H1 (cell line): ENCODE results near the gene CROCC2. TPM values are rescaled to one million over a fixed set of nuclear protein-coding genes. Genes with fewer than 3 reads are reported as not detected.

Experiments used
- BRCA1 ChIP-seq: IDR thresholded peaks from 2 replicates; pipeline ENCODE4 v1.6.1; 2012; ENCODE audit warnings: low read depth, low read length, improper control_type of control experiment
- CHD1 ChIP-seq: IDR thresholded peaks from 2 replicates; pipeline ENCODE4 v1.6.1; 2012; ENCODE audit warnings: low read depth, low read length, improper control_type of control experiment
- GTF2F1 ChIP-seq: IDR thresholded peaks from 2 replicates; pipeline ENCODE4 v1.6.1; 2012; ENCODE audit warnings: low read depth, low read length, improper control_type of control experiment, borderline replicate concordance
- KDM4A ChIP-seq: IDR thresholded peaks from one replicate; pipeline ENCODE4 v1.7.1; 2012; ENCODE audit warnings: low read depth, mild to moderate bottlenecking, moderate library complexity, low read length, inconsistent platforms; ENCODE audit not compliant: severe bottlenecking
- MAFK ChIP-seq: IDR thresholded peaks from 2 replicates; pipeline ENCODE4 v1.6.1; 2012; ENCODE audit warnings: low read depth, mild to moderate bottlenecking, improper control_type of control experiment, low read length
- POLR2AphosphoS5 ChIP-seq: IDR thresholded peaks from 2 replicates; pipeline ENCODE4 v1.6.1; 2011; ENCODE audit warnings: low read depth, low read length
- SIN3A ChIP-seq, 2 experiments: IDR thresholded peaks in 1 of 2; conservative IDR thresholded peaks in 1 of 2; 2 replicates each; pipeline ENCODE4 v1.6.1; 2011 to 2012; ENCODE audit warnings: low read length in 2 of 2, improper control_type of control experiment in 1 of 2, low read depth in 1 of 2, mild to moderate bottlenecking in 1 of 2
- SIRT6 ChIP-seq: IDR thresholded peaks from one replicate; pipeline ENCODE4 v1.7.1; 2012; ENCODE audit warnings: low read length, inconsistent platforms
- SIX5 ChIP-seq: IDR thresholded peaks from 2 replicates; pipeline ENCODE4 v1.6.1; 2011; ENCODE audit warnings: mild to moderate bottlenecking, low read depth, low read length
- polyA plus RNA-seq, 7 experiments: library from polyadenylated mRNA; depleted of rRNA in 3 of 7; stranded (reverse) in 5 of 7; unstranded in 2 of 7; fragments of >200 nt in 5 of 7; fragments of 200-250 nt in 2 of 7; gene quantifications; 1 replicate in 5 of 7; 2 replicates in 1 of 7; 4 replicates in 1 of 7; pipeline versions ENCODE4 v1.2.1 to v1.2.3, GENCODE V29; 2011 to 2013; ENCODE audit warnings: missing spikeins in 2 of 7, mixed read lengths in 2 of 7
- total RNA-seq: library from RNA; stranded (reverse); fragmentation: NEBNext Ultra II Directional; extraction: Animal tissue kit (Norgen Biotek cat#: 25700); gene quantifications from 2 replicates; pipeline ENCODE4 v1.2.1, GENCODE V29; 2021
- TF ChIP-seq, protein P1 (sequence below): fragments of 300-600 bp; sonication (generic); IDR thresholded peaks from 2 replicates; pipeline ENCODE4 v1.7.1; 2012; ENCODE audit warnings: low read length, moderate library complexity, mild to moderate bottlenecking, inconsistent platforms; ENCODE audit not compliant: insufficient replicate concordance
- TF ChIP-seq, protein P2 (sequence below): IDR thresholded peaks from 2 replicates; pipeline ENCODE4 v1.6.1; 2012; ENCODE audit warnings: inconsistent platforms

CROCC2 gene
- total and polyA plus RNA-seq, 2 of the 8 experiments (the other 6 are each of a cell fraction or from before 2014, with no cell fraction given): not detected

- TF ChIP-seq CHD1: no peak
- no peak for TF ChIP-seq POLR2AphosphoS5
- no peak for TF ChIP-seq MAFK
- TF ChIP-seq, protein P1, sequence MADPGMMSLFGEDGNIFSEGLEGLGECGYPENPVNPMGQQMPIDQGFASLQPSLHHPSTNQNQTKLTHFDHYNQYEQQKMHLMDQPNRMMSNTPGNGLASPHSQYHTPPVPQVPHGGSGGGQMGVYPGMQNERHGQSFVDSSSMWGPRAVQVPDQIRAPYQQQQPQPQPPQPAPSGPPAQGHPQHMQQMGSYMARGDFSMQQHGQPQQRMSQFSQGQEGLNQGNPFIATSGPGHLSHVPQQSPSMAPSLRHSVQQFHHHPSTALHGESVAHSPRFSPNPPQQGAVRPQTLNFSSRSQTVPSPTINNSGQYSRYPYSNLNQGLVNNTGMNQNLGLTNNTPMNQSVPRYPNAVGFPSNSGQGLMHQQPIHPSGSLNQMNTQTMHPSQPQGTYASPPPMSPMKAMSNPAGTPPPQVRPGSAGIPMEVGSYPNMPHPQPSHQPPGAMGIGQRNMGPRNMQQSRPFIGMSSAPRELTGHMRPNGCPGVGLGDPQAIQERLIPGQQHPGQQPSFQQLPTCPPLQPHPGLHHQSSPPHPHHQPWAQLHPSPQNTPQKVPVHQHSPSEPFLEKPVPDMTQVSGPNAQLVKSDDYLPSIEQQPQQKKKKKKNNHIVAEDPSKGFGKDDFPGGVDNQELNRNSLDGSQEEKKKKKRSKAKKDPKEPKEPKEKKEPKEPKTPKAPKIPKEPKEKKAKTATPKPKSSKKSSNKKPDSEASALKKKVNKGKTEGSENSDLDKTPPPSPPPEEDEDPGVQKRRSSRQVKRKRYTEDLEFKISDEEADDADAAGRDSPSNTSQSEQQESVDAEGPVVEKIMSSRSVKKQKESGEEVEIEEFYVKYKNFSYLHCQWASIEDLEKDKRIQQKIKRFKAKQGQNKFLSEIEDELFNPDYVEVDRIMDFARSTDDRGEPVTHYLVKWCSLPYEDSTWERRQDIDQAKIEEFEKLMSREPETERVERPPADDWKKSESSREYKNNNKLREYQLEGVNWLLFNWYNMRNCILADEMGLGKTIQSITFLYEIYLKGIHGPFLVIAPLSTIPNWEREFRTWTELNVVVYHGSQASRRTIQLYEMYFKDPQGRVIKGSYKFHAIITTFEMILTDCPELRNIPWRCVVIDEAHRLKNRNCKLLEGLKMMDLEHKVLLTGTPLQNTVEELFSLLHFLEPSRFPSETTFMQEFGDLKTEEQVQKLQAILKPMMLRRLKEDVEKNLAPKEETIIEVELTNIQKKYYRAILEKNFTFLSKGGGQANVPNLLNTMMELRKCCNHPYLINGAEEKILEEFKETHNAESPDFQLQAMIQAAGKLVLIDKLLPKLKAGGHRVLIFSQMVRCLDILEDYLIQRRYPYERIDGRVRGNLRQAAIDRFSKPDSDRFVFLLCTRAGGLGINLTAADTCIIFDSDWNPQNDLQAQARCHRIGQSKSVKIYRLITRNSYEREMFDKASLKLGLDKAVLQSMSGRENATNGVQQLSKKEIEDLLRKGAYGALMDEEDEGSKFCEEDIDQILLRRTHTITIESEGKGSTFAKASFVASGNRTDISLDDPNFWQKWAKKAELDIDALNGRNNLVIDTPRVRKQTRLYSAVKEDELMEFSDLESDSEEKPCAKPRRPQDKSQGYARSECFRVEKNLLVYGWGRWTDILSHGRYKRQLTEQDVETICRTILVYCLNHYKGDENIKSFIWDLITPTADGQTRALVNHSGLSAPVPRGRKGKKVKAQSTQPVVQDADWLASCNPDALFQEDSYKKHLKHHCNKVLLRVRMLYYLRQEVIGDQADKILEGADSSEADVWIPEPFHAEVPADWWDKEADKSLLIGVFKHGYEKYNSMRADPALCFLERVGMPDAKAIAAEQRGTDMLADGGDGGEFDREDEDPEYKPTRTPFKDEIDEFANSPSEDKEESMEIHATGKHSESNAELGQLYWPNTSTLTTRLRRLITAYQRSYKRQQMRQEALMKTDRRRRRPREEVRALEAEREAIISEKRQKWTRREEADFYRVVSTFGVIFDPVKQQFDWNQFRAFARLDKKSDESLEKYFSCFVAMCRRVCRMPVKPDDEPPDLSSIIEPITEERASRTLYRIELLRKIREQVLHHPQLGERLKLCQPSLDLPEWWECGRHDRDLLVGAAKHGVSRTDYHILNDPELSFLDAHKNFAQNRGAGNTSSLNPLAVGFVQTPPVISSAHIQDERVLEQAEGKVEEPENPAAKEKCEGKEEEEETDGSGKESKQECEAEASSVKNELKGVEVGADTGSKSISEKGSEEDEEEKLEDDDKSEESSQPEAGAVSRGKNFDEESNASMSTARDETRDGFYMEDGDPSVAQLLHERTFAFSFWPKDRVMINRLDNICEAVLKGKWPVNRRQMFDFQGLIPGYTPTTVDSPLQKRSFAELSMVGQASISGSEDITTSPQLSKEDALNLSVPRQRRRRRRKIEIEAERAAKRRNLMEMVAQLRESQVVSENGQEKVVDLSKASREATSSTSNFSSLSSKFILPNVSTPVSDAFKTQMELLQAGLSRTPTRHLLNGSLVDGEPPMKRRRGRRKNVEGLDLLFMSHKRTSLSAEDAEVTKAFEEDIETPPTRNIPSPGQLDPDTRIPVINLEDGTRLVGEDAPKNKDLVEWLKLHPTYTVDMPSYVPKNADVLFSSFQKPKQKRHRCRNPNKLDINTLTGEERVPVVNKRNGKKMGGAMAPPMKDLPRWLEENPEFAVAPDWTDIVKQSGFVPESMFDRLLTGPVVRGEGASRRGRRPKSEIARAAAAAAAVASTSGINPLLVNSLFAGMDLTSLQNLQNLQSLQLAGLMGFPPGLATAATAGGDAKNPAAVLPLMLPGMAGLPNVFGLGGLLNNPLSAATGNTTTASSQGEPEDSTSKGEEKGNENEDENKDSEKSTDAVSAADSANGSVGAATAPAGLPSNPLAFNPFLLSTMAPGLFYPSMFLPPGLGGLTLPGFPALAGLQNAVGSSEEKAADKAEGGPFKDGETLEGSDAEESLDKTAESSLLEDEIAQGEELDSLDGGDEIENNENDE: no peak
- no peak for TF ChIP-seq SIN3A (conservative IDR thresholded peaks at IDR 0.05 in 1 of 2, IDR thresholded peaks at IDR 0.05 in 1 of 2; ENCODE audit: low read depth in 1 of 2, low read length in 2 of 2)
- no peak for TF ChIP-seq GTF2F1
- TF ChIP-seq SIX5: no peak
- TF ChIP-seq KDM4A: peak; percentile 41
- no peak for TF ChIP-seq SIRT6
- TF ChIP-seq BRCA1: no peak
- TF ChIP-seq, protein P2, sequence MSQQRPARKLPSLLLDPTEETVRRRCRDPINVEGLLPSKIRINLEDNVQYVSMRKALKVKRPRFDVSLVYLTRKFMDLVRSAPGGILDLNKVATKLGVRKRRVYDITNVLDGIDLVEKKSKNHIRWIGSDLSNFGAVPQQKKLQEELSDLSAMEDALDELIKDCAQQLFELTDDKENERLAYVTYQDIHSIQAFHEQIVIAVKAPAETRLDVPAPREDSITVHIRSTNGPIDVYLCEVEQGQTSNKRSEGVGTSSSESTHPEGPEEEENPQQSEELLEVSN: no peak; the same call in 1 of the 2 replicates
Observed at GRCh38 chr2:240983361-240983995, 77.3 kb downstream of the CROCC2 start (continued).
